HG03097 (cell line): ENCODE results near the gene RPS13.
"Not testable (repeated sequence)": the region's sequence is repeated elsewhere in the genome, so short reads cannot be mapped to it uniquely, and the experiment has no call there.

Experiments used
- ATAC-seq: cut with Tn5 transposase; IDR thresholded peaks from one replicate; pipeline ENCODE4 v1.9.1; 2021; ENCODE audit not compliant: unreplicated experiment, low FRiP score

Gene RPS13

GRCh38 chr11:17077520-17078401 lies at the start of gene RPS13:
Gene RPS13, minus strand, starts transcription at chr11:17077667. Its CDS starts 26 bp downstream, at chr11:17077641.
- peak; percentile 98 for ATAC-seq

GRCh38 chr11:17121981-17122380 lies 44.5 kb upstream of the RPS13 start:
- ATAC-seq = no peak

- ATAC-seq = no peak
Observed at GRCh38 chr11:17117262-17117661, 39.8 kb upstream of the RPS13 start.

- no peak for ATAC-seq
Observed at GRCh38 chr11:17116117-17116516, 38.6 kb upstream of the RPS13 start.

- ATAC-seq = not testable (repeated sequence)
Observed at GRCh38 chr11:17107745-17108144, 30.3 kb upstream of the RPS13 start.

- ATAC-seq = not testable (repeated sequence)
Observed at GRCh38 chr11:17105404-17106040, 28.1 kb upstream of the RPS13 start.

GRCh38 chr11:17102462-17102861 lies 25.0 kb upstream of the RPS13 start:
- no peak for ATAC-seq

- ATAC-seq = no peak
Observed at GRCh38 chr11:17098658-17099057, 21.2 kb upstream of the RPS13 start.

- no peak for ATAC-seq
Observed at GRCh38 chr11:17098038-17098437, 20.6 kb upstream of the RPS13 start.

GRCh38 chr11:17085976-17086375 lies 8.5 kb upstream of the RPS13 start:
- not testable (repeated sequence) for ATAC-seq

- ATAC-seq = no peak
Observed at GRCh38 chr11:17077240-17077519, 287 bp downstream of the RPS13 start.

- ATAC-seq = no peak
Observed at GRCh38 chr11:17076517-17077239, 789 bp downstream of the RPS13 start.

GRCh38 chr11:17075506-17075905 lies 2.0 kb downstream of the RPS13 start:
- ATAC-seq = no peak

- no peak for ATAC-seq
Observed at GRCh38 chr11:17073370-17074027, 4.0 kb downstream of the RPS13 start.

- no peak for ATAC-seq
Observed at GRCh38 chr11:17067417-17067816, 10.1 kb downstream of the RPS13 start.

GRCh38 chr11:17066691-17067090 lies 10.8 kb downstream of the RPS13 start:
- ATAC-seq = no peak

GRCh38 chr11:17063171-17064002 lies 14.1 kb downstream of the RPS13 start:
- ATAC-seq = no peak

GRCh38 chr11:17051146-17051545 lies 26.3 kb downstream of the RPS13 start:
- not testable (repeated sequence) for ATAC-seq

- ATAC-seq = not testable (repeated sequence)
Observed at GRCh38 chr11:17048491-17048890, 29.0 kb downstream of the RPS13 start.

GRCh38 chr11:17046690-17047089 lies 30.8 kb downstream of the RPS13 start:
- ATAC-seq = no peak
